ENCODE data around the gene SCT.

The SCT gene

GRCh38 chr11:578276-579035 is 48.5 kb downstream of the SCT start:
- H3K4me3 Mint-ChIP-seq: peak overlapping the region; percentile 78
- DNase-seq (ENCODE audit: low spot score in 2 of 2) (no peak), ATAC-seq (replicated peaks; ENCODE audit: extremely low read depth, poor library complexity, severe bottlenecking) (no peak)
- peaks cover 51% of the 10 kb centered on the region for H3K4me1 Mint-ChIP-seq
- H3K27ac Mint-ChIP-seq (ENCODE audit: low read depth): no peak overlapping the region
- H3K9me3 Mint-ChIP-seq: no peaks in the 10 kb centered on the region
- H3K27me3 Mint-ChIP-seq: no peaks in the 10 kb centered on the region
- peaks cover 24% of the 10 kb centered on the region for H3K36me3 Mint-ChIP-seq (ENCODE audit: insufficient read depth)

GRCh38 chr11:577611-577894 is 49.4 kb downstream of the SCT start:
- peak overlapping the region; percentile 78 for H3K4me3 Mint-ChIP-seq
- DNase-seq (ENCODE audit: low spot score in 2 of 2): no peak
- peaks cover 22% of the 10 kb centered on the region for H3K36me3 Mint-ChIP-seq (ENCODE audit: insufficient read depth)
- no peak for ATAC-seq (replicated peaks; ENCODE audit: extremely low read depth, poor library complexity, severe bottlenecking)
- H3K27me3 Mint-ChIP-seq: no peaks in the 10 kb centered on the region
- H3K4me1 Mint-ChIP-seq: peaks cover 51% of the 10 kb centered on the region
- no peaks in the 10 kb centered on the region for H3K9me3 Mint-ChIP-seq
- peak overlapping the region; percentile 25 for H3K27ac Mint-ChIP-seq (ENCODE audit: low read depth)

GRCh38 chr11:576811-577610 is 50.0 kb downstream of the SCT start:
- ATAC-seq (replicated peaks; ENCODE audit: extremely low read depth, poor library complexity, severe bottlenecking) (no peak), DNase-seq (ENCODE audit: low spot score in 2 of 2) (no peak)
- peaks cover 20% of the 10 kb centered on the region for H3K36me3 Mint-ChIP-seq (ENCODE audit: insufficient read depth)
- peak overlapping the region; percentile 25 for H3K27ac Mint-ChIP-seq (ENCODE audit: low read depth)
- H3K4me1 Mint-ChIP-seq: peaks cover 51% of the 10 kb centered on the region
- H3K4me3 Mint-ChIP-seq: peak overlapping the region; percentile 78
- H3K27me3 Mint-ChIP-seq: no peaks in the 10 kb centered on the region
- H3K9me3 Mint-ChIP-seq: no peaks in the 10 kb centered on the region

Data from central memory CD8-positive, alpha-beta T cell (primary cell).